Thymus (tissue), 11 donors: ENCODE measurements around the gene MBNL1. TPM values are rescaled to one million over a fixed set of nuclear protein-coding genes. Genes with fewer than 3 reads are reported as not detected.

Experiments
- DNase-seq, 9 donors: peaks; one replicate each; pipeline ENCODE4 v3.0.0-alpha.2; 2013; ENCODE audit warnings: low spot score in 9 of 9, low read depth in 6 of 9, missing footprints in 1 of 9
- H3K27ac ChIP-seq, 2 donors: one replicate each; pipeline ENCODE4 v1.5.1; 2013; ENCODE audit warnings: control low read depth in 1 of 2, low read depth in 1 of 2, low read length in 1 of 2, mild to moderate bottlenecking in 1 of 2, moderate library complexity in 1 of 2
- H3K27me3 ChIP-seq, 2 donors: one replicate each; pipeline ENCODE4 v1.5.1; 2013; ENCODE audit warnings: low read length in 1 of 2; ENCODE audit not compliant: control insufficient read depth in 2 of 2, insufficient read depth in 1 of 2
- H3K36me3 ChIP-seq, 2 donors: one replicate each; pipeline ENCODE4 v1.5.1; 2013; ENCODE audit warnings: low read length in 1 of 2, mild to moderate bottlenecking in 1 of 2, moderate library complexity in 1 of 2; ENCODE audit not compliant: control insufficient read depth in 2 of 2, insufficient read depth in 2 of 2
- H3K4me1 ChIP-seq, 2 donors: one replicate each; pipeline ENCODE4 v1.5.1; 2013; ENCODE audit warnings: low read length in 2 of 2; ENCODE audit not compliant: control insufficient read depth in 2 of 2, insufficient read depth in 2 of 2
- H3K4me3 ChIP-seq, 2 donors: one replicate each; pipeline ENCODE4 v1.5.1; 2013; ENCODE audit warnings: low read length in 2 of 2, control low read depth in 1 of 2, mild to moderate bottlenecking in 1 of 2
- H3K9me3 ChIP-seq, 2 donors: one replicate each; pipeline ENCODE4 v1.5.1; 2013; ENCODE audit warnings: low read length in 1 of 2, mild to moderate bottlenecking in 1 of 2; ENCODE audit not compliant: control insufficient read depth in 2 of 2, insufficient read depth in 1 of 2
- WGBS: extraction: QIAGEN DNeasy Blood & Tissue Kit; methylation state at CpG from one replicate; pipeline ENCODE4 v1.1.7; 2013; 5-methylcytosine and 5-hydroxymethylcytosine counted together
- polyA plus RNA-seq: library from polyadenylated mRNA; stranded (reverse); fragments of 200-250 nt; gene quantifications from one replicate; pipeline ENCODE4 v1.2.3, GENCODE V29; 2013
- total RNA-seq: library from RNA; stranded (reverse); fragments of 120-200 nt; gene quantifications from one replicate; pipeline ENCODE4 v1.2.4, GENCODE V29; 2013
- donor health status: healthy.

MBNL1 gene
- total and polyA plus RNA-seq, 2 donors, result 89.0 to 178 TPM

GRCh38 chr3:152295806-152296205, 27.1 kb downstream of the MBNL1 start:
- Histone ChIP-seq H3K4me3 (no peak overlapping the region), H3K9me3 (no peaks in the 10 kb centered on the region), H3K27ac (no peak overlapping the region), H3K4me1 (peaks cover 12 to 15% of the 10 kb centered on the region in 2 donors), H3K27me3 (no peaks in the 10 kb centered on the region), H3K36me3 (peaks cover 16 to 35% of the 10 kb centered on the region in 2 donors)
- DNase-seq, result no peak
- WGBS, result 79% methylated on average over 1 of the region's 1 CpG

- H3K4me3 ChIP-seq, result no peak overlapping the region
- H3K9me3 ChIP-seq, result no peaks in the 10 kb centered on the region
- H3K27ac ChIP-seq, result no peak overlapping the region
- DNase-seq, result no peak
- H3K27me3 ChIP-seq, result no peaks in the 10 kb centered on the region
- H3K36me3 ChIP-seq, result peaks cover 16 to 36% of the 10 kb centered on the region in 2 donors
- 92% methylated on average over 3 of the region's 3 CpGs for WGBS
- H3K4me1 ChIP-seq, result peaks cover 12 to 15% of the 10 kb centered on the region in 2 donors
These were observed 27.7 kb downstream of the MBNL1 start for GRCh38 chr3:152296382-152296781.

- WGBS, result 82% methylated on average over 1 of the region's 1 CpG
- Histone ChIP-seq H3K4me3 (no peak overlapping the region), H3K27ac (no peak overlapping the region), H3K27me3 (no peaks in the 10 kb centered on the region), H3K36me3 (peaks cover 19 to 42% of the 10 kb centered on the region in 2 donors), H3K4me1 (peaks cover 12 to 13% of the 10 kb centered on the region in 2 donors), H3K9me3 (no peaks in the 10 kb centered on the region)
- DNase-seq, result no peak
These were observed 28.2 kb downstream of the MBNL1 start for GRCh38 chr3:152296971-152297370.

- H3K4me1 ChIP-seq, result peaks cover 10% of the 10 kb centered on the region in 2 donors
- H3K9me3 ChIP-seq, result no peaks in the 10 kb centered on the region
- H3K27me3 ChIP-seq, result no peaks in the 10 kb centered on the region
- DNase-seq, result peak in 1 of 9 donors; percentile 54
- H3K36me3 ChIP-seq, result peaks cover 19 to 36% of the 10 kb centered on the region in 2 donors
- peak overlapping the region; percentile 6 to 15 for H3K4me3 ChIP-seq
- WGBS, result 47% methylated on average over 14 of the region's 14 CpGs
- peak overlapping the region; percentile 56 to 80 for H3K27ac ChIP-seq
These were observed 29.9 kb downstream of the MBNL1 start for GRCh38 chr3:152298393-152299248.

- peak overlapping the region in 1 of 2 donors; percentile 36 for H3K27ac ChIP-seq
- H3K36me3 ChIP-seq, result peaks cover 19 to 40% of the 10 kb centered on the region in 2 donors
- 78% methylated on average over 9 of the region's 9 CpGs for WGBS
- H3K4me1 ChIP-seq, result peaks cover 10% of the 10 kb centered on the region in 2 donors
- no peaks in the 10 kb centered on the region for H3K9me3 ChIP-seq
- no peaks in the 10 kb centered on the region for H3K27me3 ChIP-seq
- H3K4me3 ChIP-seq, result no peak overlapping the region
- DNase-seq, result no peak
These were observed 30.7 kb downstream of the MBNL1 start for GRCh38 chr3:152299249-152299976.

- WGBS, result 97% methylated on average over 8 of the region's 8 CpGs
- H3K27me3 ChIP-seq, result no peaks in the 10 kb centered on the region
- H3K36me3 ChIP-seq, result peaks cover 21 to 42% of the 10 kb centered on the region in 2 donors
- no peak overlapping the region for H3K4me3 ChIP-seq
- no peaks in the 10 kb centered on the region for H3K9me3 ChIP-seq
- H3K27ac ChIP-seq, result no peak overlapping the region
- DNase-seq, result no peak
- H3K4me1 ChIP-seq, result peaks cover 10% of the 10 kb centered on the region in 2 donors
These were observed 31.5 kb downstream of the MBNL1 start for GRCh38 chr3:152300029-152300731.

GRCh38 chr3:152301745-152302181, 33.0 kb downstream of the MBNL1 start:
- Histone ChIP-seq H3K4me3 (no peak overlapping the region), H3K27ac (no peak overlapping the region), H3K4me1 (peaks cover 7 to 8% of the 10 kb centered on the region in 2 donors), H3K9me3 (no peaks in the 10 kb centered on the region), H3K36me3 (peaks cover 29 to 51% of the 10 kb centered on the region in 2 donors), H3K27me3 (no peaks in the 10 kb centered on the region)
- no peak for DNase-seq
- 89% methylated on average over 3 of the region's 3 CpGs for WGBS

GRCh38 chr3:152302521-152303021, 33.8 kb downstream of the MBNL1 start:
- Histone ChIP-seq H3K9me3 (no peaks in the 10 kb centered on the region), H3K4me1 (peaks cover 7 to 8% of the 10 kb centered on the region in 2 donors), H3K27ac (peak overlapping the region in 1 of 2 donors; percentile 12), H3K36me3 (peaks cover 29 to 55% of the 10 kb centered on the region in 2 donors), H3K4me3 (no peak overlapping the region), H3K27me3 (no peaks in the 10 kb centered on the region)
- DNase-seq, result no peak
- WGBS, result 72% methylated on average over 4 of the region's 4 CpGs
